ENCODE measurements around the gene FRMD5. TPM values are rescaled to one million over a fixed set of nuclear protein-coding genes. Genes with fewer than 3 reads are reported as not detected.
"Not testable (repeated sequence)": the region's sequence is repeated elsewhere in the genome, so short reads cannot be mapped to it uniquely, and the experiment has no call there.

FRMD5 gene
- polyA plus RNA-seq, 4 donors: 1.0 to 1.5 (median 1.2) TPM

GRCh38 chr15:44035781-44036699 is 159.0 kb downstream of the FRMD5 start:
- DNase-seq (ENCODE audit: low read depth in 4 of 4, low spot score in 2 of 4): no peak

GRCh38 chr15:44034933-44035624 is 160.0 kb downstream of the FRMD5 start:
- DNase-seq (ENCODE audit: low read depth in 4 of 4, low spot score in 2 of 4): no peak

- DNase-seq (ENCODE audit: low read depth in 4 of 4, low spot score in 2 of 4): no peak
Observed at GRCh38 chr15:44034334-44034733, 160.7 kb downstream of the FRMD5 start.

GRCh38 chr15:44033894-44034293 is 161.2 kb downstream of the FRMD5 start:
- DNase-seq (ENCODE audit: low read depth in 4 of 4, low spot score in 2 of 4): no peak

- not testable (repeated sequence) for DNase-seq (ENCODE audit: low read depth in 4 of 4, low spot score in 2 of 4)
Observed at GRCh38 chr15:44032820-44033219, 162.3 kb downstream of the FRMD5 start.

- DNase-seq (ENCODE audit: low read depth in 4 of 4, low spot score in 2 of 4): no peak
Observed at GRCh38 chr15:44029940-44030568, 165.0 kb downstream of the FRMD5 start.

GRCh38 chr15:44029003-44029402 is 166.1 kb downstream of the FRMD5 start:
- no peak for DNase-seq (ENCODE audit: low read depth in 4 of 4, low spot score in 2 of 4)

- DNase-seq (ENCODE audit: low read depth in 4 of 4, low spot score in 2 of 4): no peak
Observed at GRCh38 chr15:44028349-44028748, 166.7 kb downstream of the FRMD5 start.

- no peak for DNase-seq (ENCODE audit: low read depth in 4 of 4, low spot score in 2 of 4)
Observed at GRCh38 chr15:44024155-44024554, 170.9 kb downstream of the FRMD5 start.

- no peak for DNase-seq (ENCODE audit: low read depth in 4 of 4, low spot score in 2 of 4)
Observed at GRCh38 chr15:44023176-44023575, 171.9 kb downstream of the FRMD5 start.

- no peak for DNase-seq (ENCODE audit: low read depth in 4 of 4, low spot score in 2 of 4)
Observed at GRCh38 chr15:44018151-44018550, 176.9 kb downstream of the FRMD5 start.

- no peak for DNase-seq (ENCODE audit: low read depth in 4 of 4, low spot score in 2 of 4)
Observed at GRCh38 chr15:44015545-44016305, 179.3 kb downstream of the FRMD5 start.

GRCh38 chr15:44011238-44011854 is 183.7 kb downstream of the FRMD5 start:
- DNase-seq (ENCODE audit: low read depth in 4 of 4, low spot score in 2 of 4): no peak

GRCh38 chr15:44010089-44010488 is 185.0 kb downstream of the FRMD5 start:
- no peak for DNase-seq (ENCODE audit: low read depth in 4 of 4, low spot score in 2 of 4)

- DNase-seq (ENCODE audit: low read depth in 4 of 4, low spot score in 2 of 4): no peak
Observed at GRCh38 chr15:44009038-44009437, 186.0 kb downstream of the FRMD5 start.

- not testable (repeated sequence) for DNase-seq (ENCODE audit: low read depth in 4 of 4, low spot score in 2 of 4)
Observed at GRCh38 chr15:44000248-44000647, 194.8 kb downstream of the FRMD5 start.

GRCh38 chr15:43998607-43999006 is 196.5 kb downstream of the FRMD5 start:
- no peak for DNase-seq (ENCODE audit: low read depth in 4 of 4, low spot score in 2 of 4)

- DNase-seq (ENCODE audit: low read depth in 4 of 4, low spot score in 2 of 4): no peak
Observed at GRCh38 chr15:43991206-43991605, 203.9 kb downstream of the FRMD5 start.

- DNase-seq (ENCODE audit: low read depth in 4 of 4, low spot score in 2 of 4): no peak
Observed at GRCh38 chr15:43989938-43990337, 205.1 kb downstream of the FRMD5 start.

- DNase-seq (ENCODE audit: low read depth in 4 of 4, low spot score in 2 of 4): no peak
Observed at GRCh38 chr15:43988900-43989299, 206.2 kb downstream of the FRMD5 start.
